HG02763 (cell line): Measurements from ENCODE around the gene VIPR1.
"Not testable (repeated sequence)": the region's sequence is repeated elsewhere in the genome, so short reads cannot be mapped to it uniquely, and the experiment has no call there.

ENCODE experiments used
- ATAC-seq: cut with Tn5 transposase; IDR thresholded peaks from one replicate; pipeline ENCODE4 v1.9.1; 2021; ENCODE audit warnings: mild to moderate bottlenecking, moderate library complexity; ENCODE audit not compliant: unreplicated experiment

Gene VIPR1

GRCh38 chr3:42569593-42570142 is 67.2 kb downstream of the VIPR1 start:
- ATAC-seq = no peak

DNA sequence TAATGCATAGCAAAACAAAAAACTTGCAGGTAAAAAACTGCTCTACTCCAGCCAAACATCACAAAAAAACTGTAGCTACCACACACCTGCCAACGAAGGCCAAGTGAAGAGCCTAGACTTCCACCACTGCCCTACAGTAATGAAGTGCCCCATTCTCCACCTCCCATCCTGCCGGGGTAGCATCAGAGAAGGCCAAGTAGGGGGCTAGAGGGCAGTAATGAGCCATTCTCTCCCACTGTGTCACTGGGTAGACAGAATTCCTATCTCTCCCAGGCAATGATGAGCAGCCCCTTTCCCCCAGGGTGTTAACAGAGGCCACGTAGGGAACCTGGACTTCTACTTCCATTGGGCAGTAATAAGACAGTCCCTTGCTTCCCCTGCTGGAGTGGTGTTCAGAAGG is 69.8 kb downstream of the VIPR1 start:
- ATAC-seq = no peak

DNA sequence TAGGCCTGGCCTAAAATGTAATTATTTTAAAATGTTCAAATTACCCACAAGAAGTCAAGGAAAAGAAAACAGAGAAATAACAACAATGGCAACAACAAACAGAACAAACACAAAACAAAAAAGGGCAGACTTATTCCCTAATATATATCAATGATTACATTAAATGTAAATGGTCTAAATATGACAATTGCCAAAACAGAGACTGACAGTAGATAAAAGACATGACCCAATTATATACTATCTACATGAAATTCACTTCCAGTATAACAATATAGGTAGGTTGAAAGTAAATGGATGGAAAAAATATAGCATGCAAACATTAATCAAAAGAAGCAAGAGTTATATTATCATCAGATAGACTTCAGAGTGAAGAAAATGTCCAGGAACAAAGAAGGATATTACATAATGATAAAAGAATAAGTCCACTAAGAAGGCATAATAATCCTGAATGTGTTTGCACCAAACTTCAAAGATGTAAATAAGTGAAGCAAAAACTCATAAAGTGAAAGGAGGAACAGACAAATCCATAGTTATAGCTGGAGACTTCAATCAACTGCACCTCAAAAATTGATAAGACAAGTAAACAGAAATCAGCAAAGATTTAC is 72.8 kb downstream of the VIPR1 start:
- ATAC-seq = no peak

- no peak for ATAC-seq
Measured at GRCh38 chr3:42578054-42578453, 75.6 kb downstream of the VIPR1 start.

DNA sequence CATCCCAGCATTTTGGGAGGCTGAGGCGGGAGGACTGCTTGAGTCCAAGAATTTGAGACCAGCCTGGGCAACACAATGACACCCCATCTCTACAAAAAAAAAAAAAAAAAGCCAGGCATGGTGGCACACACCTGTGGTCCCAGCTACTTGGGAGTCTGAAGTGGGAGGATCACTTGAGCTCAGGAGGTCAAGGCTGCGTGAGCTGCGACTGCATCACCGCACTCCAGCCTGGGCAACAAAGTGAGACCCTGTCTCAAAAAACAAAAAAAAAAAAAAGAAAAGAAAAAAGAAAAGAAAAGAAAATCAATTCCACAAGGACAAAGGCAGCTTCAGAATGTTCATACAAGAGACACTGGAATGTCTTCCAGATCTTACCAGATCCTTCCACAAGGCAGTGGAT is 76.9 kb downstream of the VIPR1 start:
- ATAC-seq = not testable (repeated sequence)

DNA sequence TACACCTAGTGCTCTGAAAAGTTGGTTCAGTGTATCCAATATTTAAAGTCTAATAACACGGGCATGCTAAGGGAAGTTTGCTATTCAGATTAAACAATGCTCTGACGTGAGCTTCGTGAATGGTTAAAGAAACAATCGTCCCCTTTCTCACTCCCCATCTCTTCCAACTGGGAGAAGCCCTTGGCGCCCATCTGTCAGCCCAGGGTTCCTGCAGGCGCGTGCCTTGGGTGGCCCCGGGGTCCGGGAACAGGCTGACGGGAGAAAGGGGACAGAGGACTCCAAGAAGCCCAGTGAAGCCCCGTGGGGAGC is 78.9 kb downstream of the VIPR1 start:
- ATAC-seq = no peak

- peak; percentile 88 for ATAC-seq
Measured at GRCh38 chr3:42581709-42582473, 79.4 kb downstream of the VIPR1 start, which contains the start of gene SEC22C. Gene SEC22C, minus strand, starts transcription at chr3:42581967. Its CDS starts 12,921 bp downstream, at chr3:42569046.

- no peak for ATAC-seq
Measured at GRCh38 chr3:42582474-42583070, 80.1 kb downstream of the VIPR1 start.
